Left lobe of liver (tissue), 2 donors: ENCODE results near the gene ZNF592. TPM values are rescaled to one million over a fixed set of nuclear protein-coding genes. Genes with fewer than 3 reads are reported as not detected.

Experiments
- ATAC-seq: fragments of 200-7000 bp; cut with Tn5 transposase; one replicate; pipeline ENCODE4 v1.9.1; 2020; ENCODE audit warnings: mild to moderate bottlenecking, moderate library complexity
- DNase-seq: peaks from one replicate; pipeline ENCODE4 v3.0.0-alpha.2; 2020; ENCODE audit warnings: low spot score
- total RNA-seq: library from RNA; stranded (reverse); gene quantifications from one replicate; pipeline ENCODE4 v1.2.1, GENCODE V29; 2021
- donor health status: DM: no; HTN: no; CAD: no; lungs with moderate emphysema.
- donor health status: DM: no; HTN: yes; CAD: no.

ZNF592 gene
- total RNA-seq, 1 donor from 2014 or later = 14.5 TPM

GRCh38 chr15:84772467-84772866 lies 24.1 kb downstream of the ZNF592 start:
- DNase-seq (no peak), ATAC-seq (peak; percentile 53)

DNA sequence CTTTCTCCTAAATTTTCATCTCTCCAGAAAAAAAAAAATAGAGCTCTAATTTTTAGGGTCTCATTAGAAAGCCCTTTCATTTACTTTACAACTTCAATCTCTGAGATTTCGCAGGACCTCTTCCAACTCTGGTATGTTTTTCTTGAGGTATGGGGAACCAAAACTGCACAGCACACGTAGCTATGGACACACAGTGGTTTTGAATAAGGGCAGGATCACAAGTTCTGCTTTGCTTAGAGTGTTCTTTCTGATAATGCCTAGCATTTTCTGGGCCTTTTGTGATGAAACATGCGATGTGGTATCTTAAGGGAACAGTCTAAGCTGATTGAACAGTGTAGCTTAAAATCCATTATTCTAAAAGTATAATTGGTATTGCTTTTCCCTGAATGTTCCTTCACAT lies 25.3 kb downstream of the ZNF592 start:
- ATAC-seq = no peak

DNA sequence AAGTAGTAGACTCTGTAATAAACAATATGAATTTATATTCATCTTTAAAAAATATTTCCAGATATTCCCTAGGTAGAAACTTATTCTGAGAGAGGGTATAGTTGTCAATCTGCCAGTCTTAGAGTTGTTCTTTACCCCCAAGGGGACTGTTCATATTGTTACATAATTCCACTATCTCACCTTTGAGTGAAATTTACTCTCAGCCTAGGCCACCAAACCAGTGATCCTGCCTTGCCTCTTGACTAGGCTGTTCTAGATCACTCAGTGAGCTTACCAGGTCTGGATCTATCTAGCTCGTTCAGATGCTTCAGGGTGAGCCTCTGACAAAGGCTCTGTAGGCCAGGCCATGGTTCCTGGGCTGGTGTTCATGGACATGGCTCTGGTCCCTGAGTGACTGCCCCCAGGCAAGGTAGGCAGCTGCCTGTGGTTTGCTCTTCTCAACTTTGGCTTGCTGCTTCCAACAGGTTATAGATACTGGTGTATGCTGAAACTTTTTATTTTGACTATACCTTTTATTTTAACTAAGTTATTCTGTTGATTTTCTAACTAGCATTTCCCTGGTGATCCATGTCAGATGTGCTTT lies 27.6 kb downstream of the ZNF592 start:
- ATAC-seq (peak; percentile 60), DNase-seq (no peak)

More for the DNA sequence above, 25.3 kb downstream of the ZNF592 start:
- no peak for DNase-seq

DNA sequence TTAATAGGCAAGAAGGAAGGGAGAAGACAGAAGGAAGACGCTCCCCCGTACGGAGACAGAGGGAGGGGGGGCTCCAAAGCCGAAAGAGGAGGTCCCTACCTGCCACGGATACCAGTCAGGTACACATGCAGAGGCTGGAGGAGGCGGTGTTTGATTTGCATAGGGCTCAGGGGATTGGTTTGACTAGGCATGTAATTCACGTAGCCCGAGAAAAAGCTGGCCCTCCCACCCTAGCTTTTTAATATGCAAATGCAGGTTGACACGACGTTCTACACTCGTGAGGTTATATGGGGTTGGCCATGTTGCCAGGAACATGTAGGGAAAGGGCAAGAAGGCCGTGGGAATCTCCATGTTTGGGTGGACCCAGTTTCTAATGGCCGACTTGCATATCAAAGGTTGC lies 29.8 kb downstream of the ZNF592 start:
- no peak for ATAC-seq
- no peak for DNase-seq

DNA sequence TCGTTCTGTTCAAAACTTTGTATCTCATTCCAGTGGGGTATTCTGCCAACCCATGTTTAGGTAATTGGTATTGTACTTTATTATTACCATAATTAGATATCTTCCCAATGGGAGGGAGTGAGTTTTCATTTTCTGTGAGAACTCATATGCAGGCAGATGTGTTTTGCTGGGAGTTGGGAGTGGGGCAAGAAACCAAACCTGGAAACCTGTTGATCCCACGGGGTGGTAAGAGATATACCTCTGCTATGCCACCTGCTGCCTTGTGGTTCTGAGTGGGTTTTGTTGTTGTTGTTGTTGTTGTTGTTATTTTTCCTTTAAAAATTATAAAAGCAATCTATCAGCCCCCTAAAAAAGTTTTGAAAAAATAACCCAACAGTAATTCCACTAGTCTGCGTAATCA lies 32.1 kb downstream of the ZNF592 start:
- DNase-seq = no peak
- no peak for ATAC-seq

- DNase-seq (no peak), ATAC-seq (no peak)
These were observed 33.1 kb downstream of the ZNF592 start for GRCh38 chr15:84781495-84781894.

DNA sequence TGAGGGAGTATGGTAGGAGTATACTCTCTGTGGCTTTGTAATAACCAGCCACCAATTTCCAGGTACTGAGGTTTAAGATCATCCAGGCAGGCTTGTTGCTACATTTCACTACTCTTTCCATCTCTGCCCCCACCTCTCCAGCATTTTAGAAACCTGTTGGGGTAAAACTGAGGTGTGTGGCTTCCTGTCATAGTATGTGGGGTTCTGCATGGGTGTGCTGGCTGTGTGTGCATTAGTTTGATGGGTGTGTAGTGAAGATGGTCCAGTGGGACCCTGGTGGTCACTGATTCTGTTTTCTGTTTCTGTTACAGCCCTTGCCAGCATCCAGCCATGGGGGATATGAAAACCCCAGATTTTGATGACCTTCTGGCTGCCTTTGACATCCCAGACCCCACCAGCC lies 34.0 kb downstream of the ZNF592 start:
- DNase-seq (no peak), ATAC-seq (no peak)

GRCh38 chr15:84783493-84784251 lies 35.3 kb downstream of the ZNF592 start:
- ATAC-seq = peak; percentile 24
- DNase-seq = no peak

DNA sequence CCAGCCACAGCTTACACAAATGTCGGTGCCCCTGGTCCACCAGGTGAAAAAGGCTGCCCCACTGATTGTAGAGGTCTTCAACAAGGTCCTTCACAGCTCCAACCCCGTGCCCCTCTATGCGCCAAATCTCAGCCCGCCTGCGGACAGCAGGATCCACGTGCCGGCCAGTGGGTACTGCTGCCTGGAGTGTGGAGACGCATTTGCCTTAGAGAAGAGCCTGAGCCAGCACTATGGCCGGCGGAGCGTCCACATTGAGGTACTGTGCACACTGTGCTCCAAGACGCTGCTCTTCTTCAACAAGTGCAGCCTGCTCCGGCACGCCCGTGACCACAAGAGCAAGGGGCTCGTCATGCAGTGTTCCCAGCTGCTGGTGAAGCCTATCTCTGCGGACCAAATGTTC lies 35.9 kb downstream of the ZNF592 start:
- no peak for ATAC-seq
- no peak for DNase-seq

DNA sequence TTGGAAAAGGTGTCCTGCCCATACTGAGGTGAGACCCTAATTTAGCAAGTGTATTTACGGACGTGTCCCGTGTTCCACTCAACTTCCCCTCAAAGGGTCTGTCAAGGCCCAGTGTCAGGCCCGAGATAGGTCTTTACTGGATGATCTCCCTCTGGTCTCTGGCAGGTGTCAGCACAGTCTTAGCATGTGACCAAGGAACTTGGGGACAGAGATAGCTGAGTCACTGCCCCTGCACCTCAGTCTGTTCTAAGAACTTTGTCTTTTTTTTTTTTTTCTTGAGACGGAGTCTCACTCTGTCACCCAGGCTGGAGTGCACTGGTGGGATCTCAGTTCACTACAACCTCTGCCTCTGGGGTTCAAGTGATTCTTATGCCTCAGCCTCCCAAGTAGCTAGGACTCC lies 36.7 kb downstream of the ZNF592 start:
- no peak for ATAC-seq
- DNase-seq = no peak

- DNase-seq (no peak), ATAC-seq (no peak)
These were observed 40.1 kb downstream of the ZNF592 start for GRCh38 chr15:84788500-84788899.

GRCh38 chr15:84789762-84790161 lies 41.4 kb downstream of the ZNF592 start:
- DNase-seq (no peak), ATAC-seq (no peak)

DNA sequence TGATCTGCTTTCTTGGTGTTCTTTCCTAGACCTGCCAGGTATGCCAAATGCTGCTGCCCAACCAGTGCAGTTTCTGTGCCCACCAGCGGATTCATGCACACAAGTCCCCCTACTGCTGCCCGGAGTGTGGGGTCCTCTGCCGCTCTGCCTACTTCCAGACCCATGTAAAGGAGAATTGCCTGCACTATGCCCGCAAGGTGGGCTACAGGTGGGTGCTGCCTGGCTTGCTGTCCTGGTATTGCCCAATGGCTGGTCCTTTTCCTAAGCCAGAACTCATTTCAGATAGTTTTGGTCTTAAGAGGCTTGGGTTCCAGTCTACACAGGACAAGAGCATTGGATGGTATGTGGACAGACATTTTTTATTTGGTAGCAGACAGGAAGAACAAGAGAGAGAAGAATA lies 42.3 kb downstream of the ZNF592 start:
- DNase-seq = no peak
- no peak for ATAC-seq

DNA sequence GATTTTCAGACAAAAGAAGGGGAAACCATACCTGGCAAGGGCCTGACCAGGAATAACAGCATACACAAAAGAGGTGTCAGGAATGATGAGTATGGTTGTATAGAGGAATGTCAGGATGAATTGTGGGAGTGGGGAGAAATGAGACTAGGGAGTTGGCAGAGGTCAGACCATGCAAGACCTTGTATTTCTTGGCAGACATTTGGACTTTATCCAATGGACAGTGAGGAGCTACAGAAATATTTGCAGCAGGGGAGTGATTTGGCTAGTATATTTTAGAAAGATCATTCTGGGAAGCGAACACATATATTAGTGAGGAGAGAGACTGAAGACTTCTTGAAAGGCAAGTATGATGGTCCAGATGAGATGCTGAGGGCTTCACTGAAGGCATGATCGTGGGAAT lies 43.4 kb downstream of the ZNF592 start:
- DNase-seq (no peak), ATAC-seq (no peak)

GRCh38 chr15:84793431-84794161 lies 45.2 kb downstream of the ZNF592 start:
- ATAC-seq = no peak
- no peak for DNase-seq

DNA sequence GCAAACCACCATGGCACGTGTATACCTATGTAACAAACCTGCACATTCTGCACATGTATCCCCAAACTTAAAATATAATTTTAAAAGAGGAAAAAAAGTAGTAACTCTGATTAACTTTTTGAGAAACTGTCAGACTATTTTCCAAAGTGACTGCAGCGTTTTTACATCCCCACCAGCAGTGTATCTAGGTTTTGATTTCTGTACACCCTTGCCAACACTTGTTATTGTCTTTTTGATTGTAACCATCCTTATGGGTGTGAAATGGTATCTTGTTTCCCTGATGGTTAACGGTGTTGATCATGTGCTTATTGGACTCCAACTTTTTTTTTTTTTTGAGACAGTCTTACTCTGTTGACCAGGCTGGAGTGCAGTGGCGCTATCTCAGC lies 45.8 kb downstream of the ZNF592 start:
- ATAC-seq = no peak
- DNase-seq = no peak

DNA sequence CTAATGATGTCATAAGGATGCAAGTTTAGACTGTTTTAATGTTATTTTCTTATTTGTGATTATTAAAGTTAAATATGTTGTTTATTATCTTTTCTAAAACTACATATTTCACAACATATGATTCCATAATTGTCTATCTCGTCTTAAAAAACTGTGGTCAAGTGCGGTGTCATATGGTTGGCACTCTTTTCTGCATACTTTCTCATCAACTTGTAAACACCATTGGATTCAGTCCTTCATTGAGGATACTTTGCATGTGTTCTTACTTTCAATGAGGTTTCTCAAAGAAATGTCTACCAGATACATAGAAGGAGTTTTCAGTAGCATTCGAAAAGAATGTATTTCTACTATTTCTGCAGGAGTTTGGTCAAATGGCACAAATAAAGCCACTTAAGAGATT lies 46.8 kb downstream of the ZNF592 start:
- no peak for ATAC-seq
- DNase-seq = no peak

DNA sequence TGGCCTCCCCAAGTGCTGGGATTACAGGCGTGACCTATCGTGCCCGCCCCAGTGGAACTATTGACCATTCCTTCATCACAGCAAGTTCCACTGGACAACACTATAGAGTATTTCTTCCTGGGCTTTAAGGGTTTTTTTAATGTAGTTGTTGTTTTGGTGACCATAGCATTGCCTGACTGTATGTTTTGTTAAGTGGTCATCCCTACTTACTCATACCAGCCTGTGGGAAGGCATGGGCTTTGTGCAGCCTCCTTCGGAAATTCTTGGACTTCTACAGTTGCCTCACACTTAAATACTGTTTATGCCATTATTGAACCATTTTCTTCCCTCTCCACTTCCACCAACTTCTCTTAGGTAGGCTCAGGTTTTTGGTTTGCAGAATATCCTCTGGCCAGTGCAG lies 48.8 kb downstream of the ZNF592 start:
- ATAC-seq = no peak
- no peak for DNase-seq

GRCh38 chr15:84797801-84798200 lies 49.4 kb downstream of the ZNF592 start:
- ATAC-seq = no peak
- no peak for DNase-seq

GRCh38 chr15:84798436-84798946 lies 50.1 kb downstream of the ZNF592 start:
- DNase-seq (no peak), ATAC-seq (no peak)

DNA sequence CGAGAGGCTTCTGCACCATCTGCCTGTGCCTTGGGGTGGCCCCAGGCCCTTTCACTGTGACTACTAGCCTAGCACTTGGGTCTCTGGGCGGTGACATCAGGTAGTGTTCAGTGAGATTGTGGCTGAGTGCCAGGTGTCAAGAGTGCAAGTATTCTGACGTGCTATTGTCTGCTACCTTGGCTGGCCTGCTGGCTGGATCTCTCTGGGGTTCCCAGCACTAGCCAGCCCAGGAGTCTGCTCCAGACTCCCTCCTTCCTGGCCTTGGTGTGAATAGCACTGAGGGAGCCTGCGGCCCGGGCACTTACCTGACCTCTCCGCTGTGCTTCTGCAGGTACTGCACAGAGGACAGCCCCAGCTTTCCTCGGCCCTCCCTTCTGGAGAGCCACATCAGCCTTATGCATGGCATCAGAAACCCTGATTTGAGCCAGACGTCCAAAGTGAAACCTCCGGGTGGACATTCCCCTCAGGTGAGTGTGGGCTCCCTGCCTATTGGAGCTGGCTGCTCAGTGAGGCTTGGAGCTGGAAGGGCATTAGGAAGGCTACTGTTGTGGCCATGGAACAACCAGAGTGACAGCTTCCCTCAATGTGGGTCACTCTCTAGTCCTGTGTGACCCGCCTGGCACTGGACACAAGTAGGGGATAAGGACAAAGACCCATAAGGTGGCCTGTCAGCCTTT lies 51.3 kb downstream of the ZNF592 start:
- DNase-seq (peak; percentile 89), ATAC-seq (peak; percentile 74)
